NCI-H1694 treated with DMSO at 0.1 percent for 48 hours (cell line): ENCODE measurements around the gene AGBL1.
"Not testable (repeated sequence)": the region's sequence is repeated elsewhere in the genome, so short reads cannot be mapped to it uniquely, and the experiment has no call there.

Experiments used
- DNase-seq: peaks from one replicate; lab custom pipeline; 2025; lab: John Stamatoyannopoulos, UW

AGBL1 gene

GRCh38 chr15:86082619-86083380 lies 3.1 kb downstream of the AGBL1 start:
- peak; percentile 5 for DNase-seq

- no peak for DNase-seq
Measured at GRCh38 chr15:86087808-86088207, 8.1 kb downstream of the AGBL1 start.

DNA sequence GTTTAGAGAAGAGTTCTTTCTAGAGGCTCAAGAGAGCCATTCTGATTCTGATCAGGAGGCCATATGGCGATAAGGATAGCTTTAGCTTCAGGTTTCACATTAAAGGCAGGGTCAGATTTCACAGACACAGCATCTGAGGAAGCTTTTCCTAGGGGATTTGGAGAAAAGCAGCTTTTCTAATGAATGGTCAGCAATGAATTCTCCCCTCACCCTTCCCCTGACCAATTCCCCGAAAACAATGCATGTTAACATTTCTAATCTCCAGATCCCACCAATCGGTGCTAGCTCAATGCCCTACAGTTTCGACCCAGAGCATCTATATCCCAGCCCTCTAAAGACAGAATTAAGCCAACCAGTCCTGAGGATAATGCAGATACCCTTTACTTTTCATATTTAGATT lies 9.8 kb downstream of the AGBL1 start:
- DNase-seq, result no peak

DNA sequence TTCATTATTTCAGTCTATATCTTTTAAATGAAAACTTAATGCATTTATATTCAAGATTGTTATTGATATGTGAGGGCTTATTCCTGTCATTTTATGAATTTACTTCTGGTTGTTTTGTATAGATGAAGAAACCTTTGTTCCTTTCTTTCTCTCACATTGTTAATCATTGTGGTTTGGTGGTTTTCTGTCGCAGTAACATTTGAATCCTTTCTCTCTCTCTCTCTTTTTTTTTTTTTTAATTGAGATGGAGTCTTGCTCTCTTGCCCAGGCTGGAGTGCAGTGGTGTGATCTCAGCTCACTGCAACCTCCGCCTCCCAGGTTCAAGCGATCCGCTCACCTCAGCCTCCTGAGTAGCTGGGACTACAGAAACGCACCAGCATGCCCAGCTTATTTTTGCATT lies 22.1 kb downstream of the AGBL1 start:
- DNase-seq, result no peak

GRCh38 chr15:86103825-86104224 lies 24.2 kb downstream of the AGBL1 start:
- no peak for DNase-seq

DNA sequence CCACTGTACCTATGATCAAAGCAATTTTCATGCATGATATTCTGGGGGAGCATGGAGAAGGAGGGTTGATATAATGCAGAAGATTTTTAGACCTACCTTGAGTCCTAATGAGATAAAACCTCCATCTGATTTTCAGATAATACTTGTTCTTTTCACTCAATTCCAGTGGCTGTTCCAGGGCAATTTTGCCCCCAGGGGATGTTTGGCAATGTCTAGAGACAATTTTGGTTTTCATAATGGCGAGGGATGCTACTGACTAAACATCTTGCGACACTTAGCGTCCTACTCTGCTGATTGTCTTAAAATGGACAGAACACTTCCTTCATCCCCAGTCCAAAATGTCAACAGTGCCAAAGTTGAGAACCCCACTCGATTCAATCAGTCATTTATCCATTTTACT lies 26.6 kb downstream of the AGBL1 start:
- no peak for DNase-seq

- DNase-seq, result peak; percentile 46
Measured at GRCh38 chr15:86115145-86115801, 35.6 kb downstream of the AGBL1 start.

- DNase-seq, result no peak
Measured at GRCh38 chr15:86121568-86122225, 42.0 kb downstream of the AGBL1 start.

- DNase-seq, result not testable (repeated sequence)
Measured at GRCh38 chr15:86122691-86123391, 43.2 kb downstream of the AGBL1 start.

- no peak for DNase-seq
Measured at GRCh38 chr15:86125775-86126174, 46.1 kb downstream of the AGBL1 start.

DNA sequence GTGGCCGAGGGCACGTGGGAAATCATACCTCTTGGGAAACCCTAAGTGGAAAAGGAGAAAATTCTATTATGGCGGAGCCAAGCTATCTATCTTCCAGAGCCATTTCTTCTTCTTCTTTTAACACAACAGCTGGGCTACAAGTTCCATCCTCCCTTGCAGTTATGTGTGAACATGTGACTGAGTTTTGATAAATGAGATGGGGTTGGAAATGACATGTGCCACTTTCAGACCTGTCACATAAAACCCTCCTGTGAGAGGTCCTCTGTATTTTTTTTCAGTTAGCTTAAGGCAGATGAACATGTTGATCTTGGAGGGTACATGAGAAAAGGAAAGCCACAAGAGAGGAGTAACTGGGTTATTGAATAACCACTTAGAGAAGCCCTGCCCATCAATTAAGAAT lies 47.9 kb downstream of the AGBL1 start:
- no peak for DNase-seq

- DNase-seq, result no peak
Measured at GRCh38 chr15:86135041-86135440, 55.4 kb downstream of the AGBL1 start.

- no peak for DNase-seq
Measured at GRCh38 chr15:86136861-86137260, 57.2 kb downstream of the AGBL1 start.

- DNase-seq, result no peak
Measured at GRCh38 chr15:86138798-86139197, 59.1 kb downstream of the AGBL1 start.

- DNase-seq, result no peak
Measured at GRCh38 chr15:86139828-86140227, 60.2 kb downstream of the AGBL1 start.

GRCh38 chr15:86154705-86155104 lies 75.0 kb downstream of the AGBL1 start:
- DNase-seq, result no peak

GRCh38 chr15:86155551-86155950 lies 75.9 kb downstream of the AGBL1 start:
- no peak for DNase-seq

DNA sequence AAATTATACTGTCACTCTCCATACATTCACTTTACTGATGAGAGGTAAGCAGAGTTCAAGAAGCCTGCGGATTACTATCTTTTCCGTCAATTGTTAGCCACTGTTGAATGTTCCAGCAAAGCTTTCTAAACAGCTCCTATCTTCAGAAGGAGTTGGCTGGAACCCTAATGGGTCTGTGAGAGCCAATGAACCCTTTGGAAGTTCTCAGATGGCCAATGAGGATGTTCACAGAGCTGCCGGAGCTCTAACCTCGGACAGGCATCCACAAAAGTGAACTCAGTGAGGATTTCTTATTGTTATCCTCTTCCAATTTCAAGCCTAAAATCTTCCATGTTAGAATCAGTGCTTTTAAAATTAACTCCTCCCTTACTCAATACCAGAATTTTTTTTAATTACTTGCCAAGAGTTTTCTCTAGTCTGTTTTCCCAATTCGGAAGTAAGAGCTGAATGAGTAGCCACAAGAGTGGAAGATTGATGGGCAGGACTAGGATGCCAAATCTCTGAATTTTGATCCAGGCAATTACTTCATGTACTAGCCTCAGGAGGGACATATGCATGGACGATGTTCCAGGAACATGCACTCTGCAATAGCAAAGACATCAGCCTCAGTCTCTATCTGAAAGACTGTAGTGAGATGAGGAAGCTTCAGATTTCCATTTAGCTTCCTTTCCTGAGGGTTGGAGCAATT lies 78.1 kb downstream of the AGBL1 start:
- DNase-seq, result no peak

DNA sequence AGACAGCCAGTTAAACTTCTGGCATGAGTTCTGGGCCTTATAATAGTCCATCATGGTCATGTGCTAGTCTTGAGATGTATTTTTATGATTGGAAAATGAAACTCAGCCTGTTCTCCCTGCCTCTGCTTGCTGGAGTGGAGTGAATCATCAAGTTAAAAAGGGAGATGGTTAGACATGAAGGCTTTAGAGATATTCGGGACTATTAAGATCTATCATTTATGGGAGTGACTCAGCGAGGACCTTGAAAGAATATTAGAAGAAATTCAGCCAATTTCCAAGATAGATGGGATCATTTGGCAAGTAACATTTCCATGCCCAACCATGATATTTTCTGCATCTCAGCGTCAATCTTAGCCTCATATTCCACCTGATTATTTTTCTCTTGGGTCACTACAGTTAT lies 79.8 kb downstream of the AGBL1 start:
- no peak for DNase-seq

DNA sequence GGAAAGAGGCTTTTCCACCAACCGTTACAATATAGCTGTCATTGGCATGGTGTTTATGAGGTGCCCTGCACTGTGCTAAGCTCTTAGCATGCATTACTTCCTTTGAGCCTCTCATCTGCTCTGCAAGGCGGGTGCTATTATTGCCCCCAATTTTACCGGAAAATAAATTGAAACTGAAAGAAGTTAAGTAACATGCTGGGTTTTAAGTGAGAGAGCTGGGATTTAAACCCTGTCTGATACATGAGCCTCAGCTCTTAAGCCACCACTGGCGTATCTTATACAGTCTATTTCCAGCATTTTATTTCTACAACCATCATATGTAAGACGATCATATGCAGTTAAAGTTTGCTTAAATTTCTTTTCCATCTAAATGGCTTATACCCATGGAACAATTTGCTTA lies 81.6 kb downstream of the AGBL1 start:
- no peak for DNase-seq

- no peak for DNase-seq
Measured at GRCh38 chr15:86162172-86162591, 82.5 kb downstream of the AGBL1 start.

DNA sequence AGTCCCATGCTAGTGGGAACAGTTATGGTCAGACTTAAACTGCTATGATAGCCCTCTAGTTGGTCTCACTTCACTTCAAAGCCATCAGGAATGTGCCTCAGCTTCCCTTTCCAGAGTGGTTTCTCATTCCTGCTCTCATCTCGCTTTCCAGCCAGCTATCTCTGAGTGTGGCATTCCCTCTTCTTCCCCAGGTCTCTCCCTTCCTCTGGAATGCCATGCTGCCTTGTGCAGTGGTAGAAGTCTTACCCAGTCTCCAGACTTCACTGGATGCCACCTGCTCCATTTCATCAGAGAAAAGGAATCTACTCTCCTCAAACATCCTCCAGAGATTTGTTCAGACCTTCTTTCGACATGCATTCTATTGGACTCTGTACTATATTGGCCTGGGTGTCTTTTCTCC lies 83.0 kb downstream of the AGBL1 start:
- no peak for DNase-seq
